ENCODE measurements around the gene DOC2B. TPM values are rescaled to one million over a fixed set of nuclear protein-coding genes. Genes with fewer than 3 reads are reported as not detected.

DOC2B gene
- total RNA-seq, 1 experiment from 2014 or later: 15.2 TPM

DNA sequence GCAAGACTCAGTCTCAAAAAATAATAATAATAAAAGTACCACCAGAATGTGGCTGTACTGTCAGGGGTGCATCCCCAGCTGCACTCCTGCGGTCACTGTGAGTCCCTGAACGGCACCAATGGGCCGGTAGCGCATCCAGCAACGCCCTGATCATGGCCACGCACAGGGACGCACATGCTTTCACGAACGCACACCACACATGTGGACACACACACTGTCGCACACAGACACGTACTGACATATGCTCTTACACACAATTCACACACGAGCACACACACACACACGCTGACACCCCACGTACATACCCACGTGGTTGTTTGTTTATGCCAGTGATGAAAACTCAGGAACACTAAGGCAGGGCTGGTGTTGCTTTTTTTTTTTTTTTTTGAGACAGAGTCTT is 21.8 kb downstream of the DOC2B start:
- no peak overlapping the region for H2AFZ ChIP-seq (ENCODE audit: low read depth, low read length, poor library complexity, severe bottlenecking)
- POLR2A ChIA-PET: no interaction called here
- H3K9me2 ChIP-seq (ENCODE audit: insufficient read depth): no peaks in the 10 kb centered on the region
- no peak overlapping the region for H3K9ac ChIP-seq (ENCODE audit: low read length)
- no peak overlapping the region for H3K4me2 ChIP-seq (ENCODE audit: low read length)
- peaks cover 0 to 2% of the 10 kb centered on the region in 2 experiments; a peak in 1 of 4 replicates for H3K36me3 ChIP-seq (ENCODE audit: control insufficient read depth in 1 of 2, insufficient read depth in 2 of 2, low read length in 2 of 2)
- H3K27me3 ChIP-seq (ENCODE audit: insufficient read depth, low read length): no peaks in the 10 kb centered on the region
- H3K27ac ChIP-seq (ENCODE audit: low read depth, low read length): no peak overlapping the region
- H3K4me3 ChIP-seq (replicated peaks in 1 of 2; ENCODE audit: low read depth in 1 of 2, low read length in 2 of 2): no peak overlapping the region
- CTCF ChIA-PET: no interaction called here
- H4K20me1 ChIP-seq (ENCODE audit: insufficient read depth): no peaks in the 10 kb centered on the region
- intact Hi-C loops (cut with micrococcal nuclease): no loop called here
- no peaks in the 10 kb centered on the region for H3K4me1 ChIP-seq (ENCODE audit: control insufficient read depth in 1 of 2, insufficient read depth in 2 of 2, low read length in 2 of 2)
- no peaks in the 10 kb centered on the region for H3K79me2 ChIP-seq (ENCODE audit: insufficient read depth, low read length)
- TF ChIP-seq JUND (IDR thresholded peaks at IDR 0.05): no peak
- no peak for TF ChIP-seq EZH2 (IDR thresholded peaks at IDR 0.05)
- TF ChIP-seq, protein P1, sequence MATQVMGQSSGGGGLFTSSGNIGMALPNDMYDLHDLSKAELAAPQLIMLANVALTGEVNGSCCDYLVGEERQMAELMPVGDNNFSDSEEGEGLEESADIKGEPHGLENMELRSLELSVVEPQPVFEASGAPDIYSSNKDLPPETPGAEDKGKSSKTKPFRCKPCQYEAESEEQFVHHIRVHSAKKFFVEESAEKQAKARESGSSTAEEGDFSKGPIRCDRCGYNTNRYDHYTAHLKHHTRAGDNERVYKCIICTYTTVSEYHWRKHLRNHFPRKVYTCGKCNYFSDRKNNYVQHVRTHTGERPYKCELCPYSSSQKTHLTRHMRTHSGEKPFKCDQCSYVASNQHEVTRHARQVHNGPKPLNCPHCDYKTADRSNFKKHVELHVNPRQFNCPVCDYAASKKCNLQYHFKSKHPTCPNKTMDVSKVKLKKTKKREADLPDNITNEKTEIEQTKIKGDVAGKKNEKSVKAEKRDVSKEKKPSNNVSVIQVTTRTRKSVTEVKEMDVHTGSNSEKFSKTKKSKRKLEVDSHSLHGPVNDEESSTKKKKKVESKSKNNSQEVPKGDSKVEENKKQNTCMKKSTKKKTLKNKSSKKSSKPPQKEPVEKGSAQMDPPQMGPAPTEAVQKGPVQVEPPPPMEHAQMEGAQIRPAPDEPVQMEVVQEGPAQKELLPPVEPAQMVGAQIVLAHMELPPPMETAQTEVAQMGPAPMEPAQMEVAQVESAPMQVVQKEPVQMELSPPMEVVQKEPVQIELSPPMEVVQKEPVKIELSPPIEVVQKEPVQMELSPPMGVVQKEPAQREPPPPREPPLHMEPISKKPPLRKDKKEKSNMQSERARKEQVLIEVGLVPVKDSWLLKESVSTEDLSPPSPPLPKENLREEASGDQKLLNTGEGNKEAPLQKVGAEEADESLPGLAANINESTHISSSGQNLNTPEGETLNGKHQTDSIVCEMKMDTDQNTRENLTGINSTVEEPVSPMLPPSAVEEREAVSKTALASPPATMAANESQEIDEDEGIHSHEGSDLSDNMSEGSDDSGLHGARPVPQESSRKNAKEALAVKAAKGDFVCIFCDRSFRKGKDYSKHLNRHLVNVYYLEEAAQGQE (IDR thresholded peaks at IDR 0.05; ENCODE audit: low read depth): no peak
- TF ChIP-seq, protein P2, sequence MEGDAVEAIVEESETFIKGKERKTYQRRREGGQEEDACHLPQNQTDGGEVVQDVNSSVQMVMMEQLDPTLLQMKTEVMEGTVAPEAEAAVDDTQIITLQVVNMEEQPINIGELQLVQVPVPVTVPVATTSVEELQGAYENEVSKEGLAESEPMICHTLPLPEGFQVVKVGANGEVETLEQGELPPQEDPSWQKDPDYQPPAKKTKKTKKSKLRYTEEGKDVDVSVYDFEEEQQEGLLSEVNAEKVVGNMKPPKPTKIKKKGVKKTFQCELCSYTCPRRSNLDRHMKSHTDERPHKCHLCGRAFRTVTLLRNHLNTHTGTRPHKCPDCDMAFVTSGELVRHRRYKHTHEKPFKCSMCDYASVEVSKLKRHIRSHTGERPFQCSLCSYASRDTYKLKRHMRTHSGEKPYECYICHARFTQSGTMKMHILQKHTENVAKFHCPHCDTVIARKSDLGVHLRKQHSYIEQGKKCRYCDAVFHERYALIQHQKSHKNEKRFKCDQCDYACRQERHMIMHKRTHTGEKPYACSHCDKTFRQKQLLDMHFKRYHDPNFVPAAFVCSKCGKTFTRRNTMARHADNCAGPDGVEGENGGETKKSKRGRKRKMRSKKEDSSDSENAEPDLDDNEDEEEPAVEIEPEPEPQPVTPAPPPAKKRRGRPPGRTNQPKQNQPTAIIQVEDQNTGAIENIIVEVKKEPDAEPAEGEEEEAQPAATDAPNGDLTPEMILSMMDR (IDR thresholded peaks at IDR 0.05 in 2 of 3, conservative IDR thresholded peaks at IDR 0.05 in 1 of 3; ENCODE audit: borderline replicate concordance in 1 of 3, insufficient read depth in 1 of 3, low read depth in 2 of 3, low read length in 2 of 3): no peak
- no TSS peak for BruUV-seq (replicated peaks)
- no peak for ATAC-seq
- RAD21 ChIA-PET (ENCODE audit: low non-redundant PET in 1 of 2, low total read pairs in 2 of 2, uncharacterized antibody in 2 of 2, unreplicated experiment in 2 of 2): no interaction called here
- DNase-seq (ENCODE audit: low read depth, low spot score): no peak
- no peaks in the 10 kb centered on the region for H3K9me3 ChIP-seq (ENCODE audit: control insufficient read depth in 1 of 2, insufficient read depth in 1 of 2, low read depth in 1 of 2, low read length in 2 of 2)

Data from HCT116 (cell line).